22Rv1 (cell line): Measurements from ENCODE around the gene SLC39A11.

Experiments
- ZFX ChIP-seq: fragments of 450-650 bp; IDR thresholded peaks from 2 replicates; pipeline ENCODE4 v1.6.1; 2017; ENCODE audit warnings: antibody characterized with exemption, borderline replicate concordance
- TF ChIP-seq, protein P1 (sequence below): fragments of 450-650 bp; IDR thresholded peaks from 2 replicates; pipeline ENCODE4 v1.5.1; 2017; ENCODE audit warnings: mild to moderate bottlenecking

DNA sequence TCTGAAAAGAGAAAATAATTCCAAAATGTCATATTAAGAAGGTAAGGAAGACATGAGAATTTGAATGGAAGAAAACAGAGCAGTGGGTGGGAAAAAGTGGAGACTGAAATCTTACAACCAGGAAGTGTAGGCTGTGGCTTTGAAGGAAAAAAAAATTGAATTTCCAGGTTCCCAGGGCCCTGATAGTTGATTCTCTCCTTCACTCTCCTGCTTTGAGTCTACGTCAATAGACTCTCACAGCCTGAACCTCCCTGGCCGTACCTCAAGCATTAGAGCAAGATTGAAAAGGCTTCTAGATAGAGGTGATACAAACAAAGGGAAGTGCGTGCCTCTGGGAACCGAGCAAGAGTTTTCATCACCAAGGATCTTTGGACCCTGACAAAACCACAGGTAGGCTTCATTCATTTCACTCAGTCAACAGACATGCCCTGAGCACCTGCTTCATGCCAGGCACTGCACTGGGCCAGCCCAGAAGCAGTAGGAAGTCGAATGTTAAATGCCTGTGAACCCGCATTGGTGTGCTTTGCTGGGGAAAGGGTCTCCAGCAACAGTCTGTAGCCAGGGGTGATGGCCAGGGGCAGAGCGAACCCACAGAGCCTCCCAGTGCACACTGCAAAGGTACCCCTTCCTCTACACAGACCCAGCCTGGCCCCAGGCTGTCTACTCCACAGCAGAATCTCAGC, 163.9 kb downstream of the SLC39A11 start:
- TF ChIP-seq, protein P1, sequence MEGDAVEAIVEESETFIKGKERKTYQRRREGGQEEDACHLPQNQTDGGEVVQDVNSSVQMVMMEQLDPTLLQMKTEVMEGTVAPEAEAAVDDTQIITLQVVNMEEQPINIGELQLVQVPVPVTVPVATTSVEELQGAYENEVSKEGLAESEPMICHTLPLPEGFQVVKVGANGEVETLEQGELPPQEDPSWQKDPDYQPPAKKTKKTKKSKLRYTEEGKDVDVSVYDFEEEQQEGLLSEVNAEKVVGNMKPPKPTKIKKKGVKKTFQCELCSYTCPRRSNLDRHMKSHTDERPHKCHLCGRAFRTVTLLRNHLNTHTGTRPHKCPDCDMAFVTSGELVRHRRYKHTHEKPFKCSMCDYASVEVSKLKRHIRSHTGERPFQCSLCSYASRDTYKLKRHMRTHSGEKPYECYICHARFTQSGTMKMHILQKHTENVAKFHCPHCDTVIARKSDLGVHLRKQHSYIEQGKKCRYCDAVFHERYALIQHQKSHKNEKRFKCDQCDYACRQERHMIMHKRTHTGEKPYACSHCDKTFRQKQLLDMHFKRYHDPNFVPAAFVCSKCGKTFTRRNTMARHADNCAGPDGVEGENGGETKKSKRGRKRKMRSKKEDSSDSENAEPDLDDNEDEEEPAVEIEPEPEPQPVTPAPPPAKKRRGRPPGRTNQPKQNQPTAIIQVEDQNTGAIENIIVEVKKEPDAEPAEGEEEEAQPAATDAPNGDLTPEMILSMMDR, result no peak
- TF ChIP-seq ZFX, result no peak
